Vagina (tissue), 2 donors: ENCODE results near the gene ZCRB1.

ENCODE experiments used
- CTCF ChIP-seq, 3 experiments: fragments of 450-650 bp in 2 of 3; fragments of 200-600 bp in 1 of 3; sonication (generic) in 1 of 3; IDR thresholded peaks; one replicate each; pipeline ENCODE4 v1.5.1; 2017 to 2019; ENCODE audit warnings: antibody characterized with exemption in 3 of 3, mild to moderate bottlenecking in 2 of 3, moderate library complexity in 2 of 3
- POLR2A ChIP-seq, 2 donors: fragments of 450-650 bp; IDR thresholded peaks; one replicate each; pipeline ENCODE4 v1.6.1; 2017; ENCODE audit warnings: antibody characterized with exemption in 2 of 2, mild to moderate bottlenecking in 2 of 2, moderate library complexity in 2 of 2
- POLR2AphosphoS5 ChIP-seq, 2 donors: sonication (generic); formaldehyde crosslinking; IDR thresholded peaks; one replicate each; pipeline ENCODE4 v1.9.0; 2017; ENCODE audit warnings: antibody characterized with exemption in 2 of 2, mild to moderate bottlenecking in 2 of 2, low read depth in 1 of 2; ENCODE audit not compliant: insufficient read depth in 1 of 2

- TF ChIP-seq CTCF (IDR thresholded peaks at IDR 0.05), result no peak
- TF ChIP-seq POLR2AphosphoS5 (IDR thresholded peaks at IDR 0.05; ENCODE audit: insufficient read depth in 1 of 2, low read depth in 1 of 2), result no peak
- no peak for TF ChIP-seq POLR2A (IDR thresholded peaks at IDR 0.05)
These were observed 19.6 kb downstream of the ZCRB1 start for GRCh38 chr12:42306297-42306696.
